Mesenchymal stem cell (in vitro differentiated cells and primary cell): ENCODE data around the gene APOL4.

ENCODE experiments used
- DNase-seq: peaks from one replicate; pipeline ENCODE4 v3.0.0-alpha.2; 2013
- H2AFZ ChIP-seq: one replicate; pipeline ENCODE4 v1.6.1; 2013; ENCODE audit warnings: low read depth, mild to moderate bottlenecking, control low read depth, inconsistent platforms, low read length, moderate library complexity
- H2AK5ac ChIP-seq: 2 replicates; pipeline ENCODE4 v1.6.1; 2013; ENCODE audit warnings: low read length, moderate library complexity, mild to moderate bottlenecking, inconsistent platforms; ENCODE audit not compliant: severe bottlenecking
- H2BK120ac ChIP-seq: one replicate; pipeline ENCODE4 v1.6.1; 2013; ENCODE audit warnings: low read depth, mild to moderate bottlenecking, inconsistent platforms, low read length, moderate library complexity
- H2BK12ac ChIP-seq, 2 experiments: one replicate each; pipeline ENCODE4 v1.6.1; 2013; ENCODE audit warnings: inconsistent platforms in 2 of 2, low read length in 2 of 2, mild to moderate bottlenecking in 2 of 2, moderate library complexity in 2 of 2, control low read depth in 1 of 2
- H2BK15ac ChIP-seq: one replicate; pipeline ENCODE4 v1.6.1; 2013; ENCODE audit warnings: mild to moderate bottlenecking, low read depth, inconsistent platforms; ENCODE audit not compliant: poor library complexity, severe bottlenecking
- H2BK5ac ChIP-seq: 2 replicates; pipeline ENCODE4 v1.6.1; 2013; ENCODE audit warnings: low read depth, mild to moderate bottlenecking, low read length, control low read depth, inconsistent platforms; ENCODE audit not compliant: poor library complexity, severe bottlenecking
- H3K14ac ChIP-seq, 2 experiments: one replicate each; pipeline ENCODE4 v1.6.1; 2013; ENCODE audit warnings: inconsistent platforms in 2 of 2, low read length in 2 of 2, control low read depth in 1 of 2, mild to moderate bottlenecking in 1 of 2, moderate library complexity in 1 of 2
- H3K18ac ChIP-seq, 2 experiments: one replicate each; pipeline ENCODE4 v1.6.1; 2013; ENCODE audit warnings: inconsistent platforms in 2 of 2, low read length in 2 of 2, control low read depth in 1 of 2, low read depth in 1 of 2, mild to moderate bottlenecking in 1 of 2
- H3K23ac ChIP-seq, 2 experiments: one replicate each; pipeline ENCODE4 v1.6.1; 2013; ENCODE audit warnings: inconsistent platforms in 2 of 2, low read length in 2 of 2, mild to moderate bottlenecking in 2 of 2, moderate library complexity in 2 of 2, control low read depth in 1 of 2
- H3K27ac ChIP-seq: 2 replicates; pipeline ENCODE4 v1.5.1; 2013; ENCODE audit warnings: mild to moderate bottlenecking, moderate library complexity, low read length, control low read depth, inconsistent platforms; ENCODE audit not compliant: poor library complexity, severe bottlenecking
- H3K27me3 ChIP-seq, 2 experiments: 2 replicates each; pipeline versions ENCODE4 v1.6.1 to v1.7.0; 2013; ENCODE audit warnings: low read length in 2 of 2, mild to moderate bottlenecking in 2 of 2, moderate library complexity in 2 of 2, control low read depth in 1 of 2, inconsistent platforms in 1 of 2; ENCODE audit not compliant: control insufficient read depth in 1 of 2, insufficient read depth in 1 of 2
- H3K36me3 ChIP-seq, 2 experiments: 2 replicates each; pipeline versions ENCODE4 v1.6.1 to v1.7.0; 2013; ENCODE audit warnings: low read length in 2 of 2, control low read depth in 1 of 2, inconsistent platforms in 1 of 2, low read depth in 1 of 2, mild to moderate bottlenecking in 1 of 2; ENCODE audit not compliant: insufficient read depth in 2 of 2, control insufficient read depth in 1 of 2
- H3K4ac ChIP-seq, 2 experiments: one replicate each; pipeline ENCODE4 v1.6.1; 2013; ENCODE audit warnings: inconsistent platforms in 2 of 2, low read length in 2 of 2, mild to moderate bottlenecking in 2 of 2, moderate library complexity in 2 of 2, control low read depth in 1 of 2, low read depth in 1 of 2
- H3K4me1 ChIP-seq: 2 replicates; pipeline ENCODE4 v1.6.1; 2013; ENCODE audit warnings: low read depth, low read length, control low read depth; ENCODE audit not compliant: control insufficient read depth, insufficient read depth
- H3K4me2 ChIP-seq: 2 replicates; pipeline ENCODE4 v1.6.1; 2013; ENCODE audit warnings: low read length, mild to moderate bottlenecking, inconsistent platforms; ENCODE audit not compliant: poor library complexity, severe bottlenecking
- H3K4me3 ChIP-seq, 2 experiments: 2 replicates each; pipeline versions ENCODE4 v1.5.1 to v1.7.0; 2013; ENCODE audit warnings: low read length in 2 of 2, mild to moderate bottlenecking in 2 of 2, control low read depth in 1 of 2, low read depth in 1 of 2; ENCODE audit not compliant: insufficient read depth in 1 of 2
- H3K79me1 ChIP-seq: replicated peaks from 2 replicates; pipeline ENCODE4 v1.6.1; 2013; ENCODE audit warnings: mild to moderate bottlenecking, control low read depth, low read length, inconsistent platforms; ENCODE audit not compliant: poor library complexity, severe bottlenecking
- H3K9ac ChIP-seq: 2 replicates; pipeline ENCODE4 v1.7.0; 2013; ENCODE audit warnings: mild to moderate bottlenecking, low read length, moderate library complexity
- H3K9me3 ChIP-seq: 2 replicates; pipeline ENCODE4 v1.7.0; 2013; ENCODE audit warnings: mild to moderate bottlenecking, low read length; ENCODE audit not compliant: control insufficient read depth
- H4K8ac ChIP-seq: one replicate; pipeline ENCODE4 v1.6.1; 2013; ENCODE audit warnings: inconsistent platforms, mild to moderate bottlenecking, low read length, moderate library complexity
- H4K91ac ChIP-seq: one replicate; pipeline ENCODE4 v1.6.1; 2013; ENCODE audit warnings: mild to moderate bottlenecking, low read length, inconsistent platforms
- WGBS: methylation state at CpG from one replicate; pipeline ENCODE4 v1.1.7; 2013; ENCODE audit warnings: mixed read lengths; 5-methylcytosine and 5-hydroxymethylcytosine counted together

The APOL4 gene

DNA sequence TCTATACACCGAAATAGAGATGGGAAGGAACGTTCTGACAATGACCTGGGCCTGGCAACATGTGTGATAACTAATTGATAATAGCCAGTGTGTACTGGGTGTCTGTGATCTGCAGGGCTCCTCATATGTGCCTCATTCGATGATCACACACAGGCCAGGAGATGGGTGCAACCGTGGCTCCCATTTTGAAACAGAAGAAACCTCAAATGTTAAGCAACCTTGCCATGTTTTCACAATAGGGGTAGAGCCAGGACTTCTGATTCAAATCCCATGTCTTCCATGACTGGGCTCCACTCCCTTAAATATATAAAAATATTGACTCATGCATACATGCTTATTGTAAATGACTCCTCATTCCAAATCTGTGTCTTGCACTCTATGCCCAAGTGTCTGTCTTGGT lies 52.2 kb downstream of the APOL4 start:
- no peak overlapping the region for H2AK5ac ChIP-seq
- no peaks in the 10 kb centered on the region for H3K9me3 ChIP-seq
- no peaks in the 10 kb centered on the region for H3K27me3 ChIP-seq
- no peak overlapping the region for H3K14ac ChIP-seq
- DNase-seq = no peak
- H2BK120ac ChIP-seq = no peak overlapping the region
- no peak overlapping the region for H3K4ac ChIP-seq
- no peak overlapping the region for H3K27ac ChIP-seq
- H3K4me2 ChIP-seq = no peak overlapping the region
- H3K79me1 ChIP-seq = no peaks in the 10 kb centered on the region
- no peak overlapping the region for H3K9ac ChIP-seq
- H3K18ac ChIP-seq = no peak overlapping the region
- H3K36me3 ChIP-seq = peaks cover 4 to 17% of the 10 kb centered on the region in 2 experiments
- H3K4me3 ChIP-seq = no peak overlapping the region
- no peak overlapping the region for H4K91ac ChIP-seq
- no peak overlapping the region for H4K8ac ChIP-seq
- 64% methylated on average over 4 of the region's 4 CpGs for WGBS
- no peak overlapping the region for H2BK5ac ChIP-seq
- peaks cover 1% of the 10 kb centered on the region for H3K4me1 ChIP-seq
- H2AFZ ChIP-seq = no peak overlapping the region
- no peak overlapping the region for H2BK15ac ChIP-seq
- H2BK12ac ChIP-seq = no peak overlapping the region
- no peak overlapping the region for H3K23ac ChIP-seq

DNA sequence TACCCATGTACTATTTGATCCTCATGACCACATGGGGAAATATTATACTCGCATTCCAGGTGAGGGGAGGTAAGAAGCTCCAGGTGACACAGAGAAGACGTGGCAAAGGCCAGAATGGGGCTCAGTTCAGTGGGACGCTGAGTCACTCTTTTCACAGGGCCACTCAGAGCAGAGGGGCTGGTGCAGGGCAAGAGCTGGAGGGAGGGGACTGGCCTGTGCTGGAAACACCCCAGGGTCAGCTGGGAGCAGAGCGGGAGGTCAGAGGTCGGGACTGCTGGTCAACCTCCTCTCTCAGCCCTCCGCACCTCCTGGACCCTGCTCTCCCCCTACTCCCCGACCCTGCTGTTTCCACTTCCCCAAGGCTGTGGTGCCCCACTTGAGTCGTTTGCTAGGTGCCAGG lies 53.2 kb downstream of the APOL4 start:
- Histone ChIP-seq H3K4me1 (peaks cover 1% of the 10 kb centered on the region), H3K9ac (no peak overlapping the region), H3K27ac (no peak overlapping the region), H2AFZ (no peak overlapping the region), H3K27me3 (peaks cover 0 to 6% of the 10 kb centered on the region in 2 experiments), H3K9me3 (no peaks in the 10 kb centered on the region), H4K8ac (no peak overlapping the region), H3K23ac (no peak overlapping the region), H3K4me2 (no peak overlapping the region), H3K4me3 (no peak overlapping the region), H2BK120ac (no peak overlapping the region), H3K14ac (no peak overlapping the region), H2BK5ac (no peak overlapping the region), H4K91ac (no peak overlapping the region), H3K79me1 (no peaks in the 10 kb centered on the region), H3K18ac (no peak overlapping the region), H3K36me3 (peaks cover 4 to 27% of the 10 kb centered on the region in 2 experiments), H2BK12ac (no peak overlapping the region), H2BK15ac (no peak overlapping the region), H3K4ac (no peak overlapping the region), H2AK5ac (no peak overlapping the region)
- WGBS = 73% methylated on average over 6 of the region's 8 CpGs
- DNase-seq = no peak

DNA sequence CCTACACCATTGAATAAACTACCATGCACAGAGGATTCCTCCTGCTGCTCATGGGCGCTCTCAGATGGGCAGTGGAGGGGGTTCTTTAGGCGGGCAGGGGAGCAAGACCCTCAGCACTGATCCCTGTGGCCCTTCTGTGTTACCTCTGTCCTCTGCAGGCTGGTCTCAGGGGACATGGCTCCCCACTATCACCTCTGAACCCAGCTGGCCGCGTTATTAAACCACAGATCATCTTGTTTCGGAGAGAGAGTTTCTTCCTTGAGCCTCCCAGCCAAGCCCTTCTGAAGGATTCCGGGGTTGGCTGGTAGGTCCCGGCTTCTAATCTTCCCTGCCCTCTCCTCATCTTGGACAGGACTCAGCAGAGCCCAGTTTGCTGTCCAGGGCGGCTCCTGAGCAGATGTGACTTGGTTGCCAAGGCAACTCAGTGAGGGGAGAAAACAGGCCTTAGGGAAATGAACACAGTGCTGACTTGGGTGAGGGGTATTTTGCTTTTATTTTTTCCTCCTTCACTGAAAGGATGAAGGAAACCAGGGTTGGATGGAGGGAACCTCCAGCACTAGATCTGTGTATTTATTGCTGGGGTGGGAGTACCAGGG lies 54.3 kb downstream of the APOL4 start:
- Histone ChIP-seq H3K14ac (no peak overlapping the region), H3K9ac (peak overlapping the region; percentile 19), H3K4me1 (peaks cover 1% of the 10 kb centered on the region), H4K91ac (no peak overlapping the region), H3K4me2 (no peak overlapping the region), H2BK120ac (no peak overlapping the region), H2BK15ac (no peak overlapping the region), H3K23ac (no peak overlapping the region), H3K27ac (no peak overlapping the region), H2AK5ac (no peak overlapping the region), H2BK12ac (no peak overlapping the region), H2AFZ (no peak overlapping the region), H3K18ac (no peak overlapping the region), H3K79me1 (no peaks in the 10 kb centered on the region), H3K9me3 (no peaks in the 10 kb centered on the region), H2BK5ac (no peak overlapping the region), H3K36me3 (peaks cover 4 to 37% of the 10 kb centered on the region in 2 experiments), H4K8ac (no peak overlapping the region), H3K4ac (no peak overlapping the region), H3K4me3 (no peak overlapping the region), H3K27me3 (peaks cover 0 to 13% of the 10 kb centered on the region in 2 experiments)
- DNase-seq = no peak
- WGBS = 95% methylated on average over 8 of the region's 8 CpGs

DNA sequence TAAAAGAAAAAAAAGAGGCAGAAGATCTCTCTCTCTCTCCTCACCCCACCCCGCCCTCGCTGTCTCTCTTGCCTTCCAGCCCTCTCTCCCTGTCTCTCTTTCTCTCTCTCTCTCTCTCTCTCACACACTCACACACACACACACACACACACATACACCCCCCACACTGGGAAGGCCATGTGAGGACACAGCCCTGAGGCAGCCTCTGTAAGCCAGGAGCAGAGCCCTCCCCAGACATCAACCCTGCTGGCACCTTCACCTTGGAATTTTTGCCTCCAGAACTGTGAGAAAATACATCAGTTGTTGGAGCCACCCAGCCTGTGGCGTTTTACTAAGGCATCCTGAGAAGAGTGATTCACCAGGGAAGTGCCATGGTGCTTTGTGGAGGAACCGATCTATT lies 55.7 kb downstream of the APOL4 start:
- Histone ChIP-seq H3K4me1 (peaks cover 3% of the 10 kb centered on the region), H2AK5ac (no peak overlapping the region), H3K23ac (no peak overlapping the region), H3K4me3 (no peak overlapping the region), H3K4me2 (no peak overlapping the region), H2BK120ac (no peak overlapping the region), H2BK5ac (no peak overlapping the region), H3K27ac (no peak overlapping the region), H3K9ac (peak overlapping the region; percentile 63), H3K14ac (no peak overlapping the region), H3K4ac (peak overlapping the region in 1 of 2 experiments; percentile 29), H3K9me3 (no peaks in the 10 kb centered on the region), H4K8ac (no peak overlapping the region), H2BK12ac (no peak overlapping the region), H4K91ac (no peak overlapping the region), H3K36me3 (peaks cover 4 to 50% of the 10 kb centered on the region in 2 experiments), H3K27me3 (peaks cover 0 to 24% of the 10 kb centered on the region in 2 experiments), H2AFZ (no peak overlapping the region), H3K79me1 (no peaks in the 10 kb centered on the region), H3K18ac (no peak overlapping the region), H2BK15ac (no peak overlapping the region)
- peak; percentile 31 for DNase-seq
- 70% methylated on average over 4 of the region's 4 CpGs for WGBS
